ENCODE measurements around the gene TIRAP. TPM values are rescaled to one million over a fixed set of nuclear protein-coding genes. Genes with fewer than 3 reads are reported as not detected.

The TIRAP gene
- total and polyA plus RNA-seq, 2 of the 8 experiments (the other 6 are each of a cell fraction or from before 2014, with no cell fraction given) = 5.3 TPM

- Histone ChIP-seq H4K8ac (ENCODE audit: extremely low read depth, insufficient read depth, low read length) (no peak overlapping the region), H4K20me1 (replicated peaks in 1 of 2; ENCODE audit: control insufficient read depth in 1 of 2, insufficient read depth in 2 of 2, low read length in 2 of 2) (peaks cover 0 to 1% of the 10 kb centered on the region in 2 experiments), H2BK5ac (ENCODE audit: low read depth, low read length) (no peak overlapping the region), H2BK12ac (ENCODE audit: low read depth, low read length) (no peak overlapping the region), H3K56ac (replicated peaks; ENCODE audit: insufficient read length, low read depth, low read length) (no peak overlapping the region), H3K4me2 (ENCODE audit: insufficient read depth in 1 of 2, low read depth in 2 of 2, low read length in 2 of 2) (no peak overlapping the region), H3K4me3 (ENCODE audit: extremely low read depth in 1 of 4, insufficient read depth in 2 of 4, low read depth in 3 of 4, low read length in 4 of 4) (no peak overlapping the region), H3K14ac (ENCODE audit: insufficient read length) (no peak overlapping the region), H4K5ac (ENCODE audit: insufficient read length, low read depth, low read length) (no peak overlapping the region), H3K4me1 (replicated peaks in 1 of 4; ENCODE audit: control insufficient read depth in 3 of 4, insufficient read depth in 4 of 4, low read length in 3 of 4) (peaks cover 0 to 13% (median 6%) of the 10 kb centered on the region in 4 experiments; a peak in 3 of 7 replicates), H2AFZ (ENCODE audit: low read length) (no peak overlapping the region), H3K27me3 (replicated peaks in 1 of 4; ENCODE audit: control insufficient read depth in 3 of 4, extremely low read depth in 1 of 4, insufficient read depth in 3 of 4, low read length in 3 of 4) (no peaks in the 10 kb centered on the region), H3K79me1 (ENCODE audit: low read depth, low read length) (no peaks in the 10 kb centered on the region; the same call in 1 of the 2 replicates), H4K91ac (replicated peaks; ENCODE audit: insufficient read length, low read length) (no peak overlapping the region), H3K9me3 (ENCODE audit: insufficient read depth in 2 of 2, low read depth in 1 of 2, low read length in 1 of 2) (no peaks in the 10 kb centered on the region), H3K79me2 (ENCODE audit: control insufficient read depth in 1 of 2, insufficient read depth in 2 of 2, low read length in 2 of 2) (no peaks in the 10 kb centered on the region), H3K23ac (ENCODE audit: insufficient read length) (no peak overlapping the region), H3K9ac (replicated peaks in 1 of 4; ENCODE audit: extremely low read depth in 1 of 4, low read depth in 3 of 4, low read length in 3 of 4) (no peak overlapping the region), H3K4ac (replicated peaks; ENCODE audit: insufficient read length, low read depth, low read length) (no peak overlapping the region), H3K36me3 (ENCODE audit: control insufficient read depth in 2 of 4, insufficient read depth in 4 of 4, low read length in 3 of 4) (peaks cover 0 to 22% (median 4%) of the 10 kb centered on the region in 4 experiments; a peak in 3 of 8 replicates), H2BK15ac (ENCODE audit: low read length) (no peak overlapping the region), H3K18ac (ENCODE audit: extremely low read depth, low read length) (no peak overlapping the region), H3K27ac (ENCODE audit: low read depth, low read length) (no peak overlapping the region), H2BK120ac (replicated peaks; ENCODE audit: low read depth, low read length) (no peak overlapping the region), H2AK5ac (ENCODE audit: low read depth, low read length) (no peak overlapping the region), H3K23me2 (ENCODE audit: low read depth, low read length) (no peaks in the 10 kb centered on the region), H2BK20ac (ENCODE audit: low read length) (no peak overlapping the region)
- DNase-seq (ENCODE audit: low read depth in 1 of 2, low spot score in 2 of 2) (no peak), FAIRE-seq (no peak)
- ChIA-PET POLR2A (ENCODE audit: partially characterized antibody) (interaction anchor here (0.7 to 1.5 kb wide), 3 partner anchors 8 to 75 kb away, joined by 3 to 5 read pairs (median 3); partner anchors contain the start of gene ST3GAL4), CTCF (ENCODE audit: partially characterized antibody) (interaction anchor here (3.8 kb wide), 1 partner anchor 31 kb away, joined by 17 read pairs; no protein-coding TSS in a partner anchor)
- 94% methylated on average over 7 of the region's 7 CpGs; no CpG with 5 or more reads in 1 of the 2 experiments for WGBS, 2 experiments (ENCODE audit: extremely low coverage in 1 of 2, insufficient coverage in 1 of 2, insufficient read length in 1 of 2, insufficient replicate concordance in 2 of 2, low coverage in 1 of 2, low lambda C conversion rate in 2 of 2, missing lambda C conversion rate in 1 of 2)
- TF ChIP-seq RFX5 (IDR thresholded peaks at IDR 0.05; ENCODE audit: borderline replicate concordance, low read depth, low read length) = no peak
- TF ChIP-seq CHD1 (IDR thresholded peaks at IDR 0.05; ENCODE audit: low read depth, low read length) = no peak
- TF ChIP-seq HDAC6 (IDR thresholded peaks at IDR 0.05; ENCODE audit: low read depth, low read length) = no peak
- TF ChIP-seq TBP (IDR thresholded peaks at IDR 0.05; ENCODE audit: low read depth, low read length) = no peak
- TF ChIP-seq, protein P1, sequence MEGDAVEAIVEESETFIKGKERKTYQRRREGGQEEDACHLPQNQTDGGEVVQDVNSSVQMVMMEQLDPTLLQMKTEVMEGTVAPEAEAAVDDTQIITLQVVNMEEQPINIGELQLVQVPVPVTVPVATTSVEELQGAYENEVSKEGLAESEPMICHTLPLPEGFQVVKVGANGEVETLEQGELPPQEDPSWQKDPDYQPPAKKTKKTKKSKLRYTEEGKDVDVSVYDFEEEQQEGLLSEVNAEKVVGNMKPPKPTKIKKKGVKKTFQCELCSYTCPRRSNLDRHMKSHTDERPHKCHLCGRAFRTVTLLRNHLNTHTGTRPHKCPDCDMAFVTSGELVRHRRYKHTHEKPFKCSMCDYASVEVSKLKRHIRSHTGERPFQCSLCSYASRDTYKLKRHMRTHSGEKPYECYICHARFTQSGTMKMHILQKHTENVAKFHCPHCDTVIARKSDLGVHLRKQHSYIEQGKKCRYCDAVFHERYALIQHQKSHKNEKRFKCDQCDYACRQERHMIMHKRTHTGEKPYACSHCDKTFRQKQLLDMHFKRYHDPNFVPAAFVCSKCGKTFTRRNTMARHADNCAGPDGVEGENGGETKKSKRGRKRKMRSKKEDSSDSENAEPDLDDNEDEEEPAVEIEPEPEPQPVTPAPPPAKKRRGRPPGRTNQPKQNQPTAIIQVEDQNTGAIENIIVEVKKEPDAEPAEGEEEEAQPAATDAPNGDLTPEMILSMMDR (IDR thresholded peaks at IDR 0.05; ENCODE audit: control extremely low read depth in 1 of 3, insufficient read depth in 1 of 3, low read depth in 1 of 3, low read length in 3 of 3) = no peak
Observed at GRCh38 chr11:126340960-126341606, 58.2 kb downstream of the TIRAP start.

Data from H1 (cell line).